Thyroid gland (tissue), 4 donors: Measurements from ENCODE around the gene PHPT1.

Source experiments
- CTCF ChIP-seq, 6 experiments: fragments of 200-600 bp in 3 of 6; fragments of 450-650 bp in 3 of 6; sonication (generic) in 3 of 6; IDR thresholded peaks; one replicate each; pipeline ENCODE4 v1.5.1; 2016 to 2019; ENCODE audit warnings: antibody characterized with exemption in 6 of 6, mild to moderate bottlenecking in 2 of 6, inconsistent platforms in 1 of 6, moderate library complexity in 1 of 6
- POLR2A ChIP-seq, 2 donors: fragments of 450-650 bp; IDR thresholded peaks; one replicate each; pipeline ENCODE4 v1.6.1; 2017; ENCODE audit warnings: antibody characterized with exemption in 2 of 2, mild to moderate bottlenecking in 2 of 2, moderate library complexity in 1 of 2

DNA sequence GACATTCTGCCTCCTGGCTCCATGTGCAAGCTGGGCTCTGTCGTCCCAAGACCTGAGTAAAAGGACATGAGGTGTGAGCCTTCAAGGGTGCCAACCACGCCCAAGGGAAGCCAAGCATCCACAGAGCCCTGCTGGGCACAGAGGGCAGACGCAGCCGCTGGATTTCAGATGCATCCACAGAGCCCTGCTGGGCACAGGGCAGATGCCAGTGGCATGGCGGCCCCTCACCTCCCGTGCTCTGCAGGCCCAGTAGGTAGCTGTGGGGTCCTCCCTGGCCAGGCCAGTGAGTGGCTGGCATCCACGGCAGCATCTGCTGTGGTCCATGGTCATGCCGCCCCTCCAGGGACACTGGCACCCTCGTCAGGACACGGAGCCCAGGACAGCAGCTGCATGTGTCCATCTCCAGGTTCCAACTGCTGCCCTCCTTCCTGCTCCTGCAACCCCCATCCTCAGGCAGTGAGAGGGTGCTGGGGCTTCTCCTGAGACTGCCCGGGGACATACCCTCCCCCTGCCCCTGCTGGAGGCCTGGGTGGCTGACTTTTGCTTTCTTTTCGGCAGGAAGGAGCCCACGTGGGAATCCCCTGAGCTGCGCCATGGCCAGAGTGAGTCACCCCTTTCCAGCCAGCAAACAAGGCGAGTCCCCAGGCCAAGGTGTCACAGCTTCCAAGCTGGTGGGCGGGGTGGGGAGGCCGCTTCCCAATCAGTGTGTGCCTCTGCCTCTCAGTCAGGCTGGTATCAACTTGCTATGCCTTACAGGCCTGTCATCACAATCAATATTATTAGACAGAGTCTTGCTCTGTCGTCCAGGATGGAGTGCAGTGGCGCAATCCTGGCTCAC lies 33.1 kb downstream of the PHPT1 start:
- TF ChIP-seq CTCF (IDR thresholded peaks at IDR 0.05) (no peak), POLR2A (IDR thresholded peaks at IDR 0.05) (no peak)
